ENCODE measurements around the gene EBF3. TPM values are rescaled to one million over a fixed set of nuclear protein-coding genes. Genes with fewer than 3 reads are reported as not detected.

The EBF3 gene
- total RNA-seq, 2 donors from 2014 or later, result 0.44 to 2.0 TPM

DNA sequence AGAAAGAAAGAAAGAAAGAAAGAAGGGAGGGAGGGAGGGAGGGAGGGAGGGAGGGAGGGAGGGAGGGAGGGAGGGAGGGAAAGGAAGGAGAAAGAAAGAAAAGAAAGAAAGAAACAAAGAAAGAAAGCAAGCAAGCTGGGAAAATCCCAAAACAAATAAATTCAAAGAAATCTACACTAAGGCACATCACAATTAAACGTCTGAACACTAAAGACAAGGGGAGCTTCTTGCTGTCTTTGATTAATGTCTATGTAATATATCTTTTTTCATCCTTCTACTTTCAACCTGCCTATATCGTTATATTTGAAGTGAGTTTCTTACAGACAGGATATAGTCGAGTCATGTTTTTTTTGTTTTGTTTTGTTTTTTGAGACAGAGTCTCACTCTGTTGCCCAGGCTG lies 28.3 kb upstream of the EBF3 start:
- H3K9me3 Mint-ChIP-seq, result peaks cover 30% of the 10 kb centered on the region
- H3K36me3 Mint-ChIP-seq (ENCODE audit: low read depth), result peaks cover 7% of the 10 kb centered on the region
- no peak overlapping the region for H3K4me3 ChIP-seq (ENCODE audit: low read length)
- DNase-seq, result no peak
- H3K27ac ChIP-seq (ENCODE audit: low read depth, low read length), result no peak overlapping the region
- peaks cover 13% of the 10 kb centered on the region for H3K27me3 Mint-ChIP-seq (ENCODE audit: insufficient read depth)
- H3K9me3 ChIP-seq (ENCODE audit: control insufficient read depth, low read length), result peaks cover 31% of the 10 kb centered on the region
- H3K4me1 ChIP-seq (ENCODE audit: control insufficient read depth, insufficient read depth, low read length), result no peaks in the 10 kb centered on the region
- 100% methylated on average over 2 of the region's 3 CpGs; no CpG with 5 or more reads in 1 of the 2 experiments for WGBS, 2 experiments (ENCODE audit: insufficient coverage in 1 of 2, insufficient read length in 1 of 2)
- no peak for TF ChIP-seq CTCF (conservative IDR thresholded peaks at IDR 0.05)
- no peaks in the 10 kb centered on the region for H3K36me3 ChIP-seq (ENCODE audit: control insufficient read depth, insufficient read depth, low read length)
- H3K4me3 Mint-ChIP-seq, result no peak overlapping the region
- H3K27me3 ChIP-seq (ENCODE audit: control insufficient read depth, insufficient read depth, low read length, poor library complexity, severe bottlenecking), result no peaks in the 10 kb centered on the region
- peaks cover 3% of the 10 kb centered on the region for H3K4me1 Mint-ChIP-seq
- no peak overlapping the region for H3K27ac Mint-ChIP-seq
- no peak overlapping the region for H3K9ac ChIP-seq (ENCODE audit: extremely low read depth, low read length, poor library complexity, severe bottlenecking)

DNA sequence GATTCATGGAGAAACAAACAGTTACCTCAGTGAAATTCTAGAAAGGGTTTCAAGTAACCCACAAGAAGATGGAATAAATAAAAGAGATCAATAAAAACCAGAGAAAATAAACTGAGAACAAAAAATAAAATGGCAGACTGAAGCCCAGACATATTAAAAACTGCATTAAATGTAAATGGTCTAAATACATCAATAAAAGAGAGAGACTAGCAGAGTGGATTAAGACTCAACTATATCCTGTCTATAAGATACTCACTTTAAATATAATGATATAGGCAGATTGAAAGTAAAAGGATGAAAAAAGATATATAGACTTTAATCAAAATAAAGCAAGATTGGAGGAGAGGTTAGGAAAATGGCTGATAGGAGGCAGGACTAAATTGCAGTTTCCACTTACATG lies 18.8 kb upstream of the EBF3 start:
- H3K27me3 Mint-ChIP-seq (ENCODE audit: insufficient read depth), result peaks cover 21% of the 10 kb centered on the region
- H3K9me3 ChIP-seq (ENCODE audit: control insufficient read depth, low read length), result peaks cover 66% of the 10 kb centered on the region
- no peak for DNase-seq
- no peak overlapping the region for H3K27ac Mint-ChIP-seq
- TF ChIP-seq CTCF (conservative IDR thresholded peaks at IDR 0.05), result no peak
- H3K27me3 ChIP-seq (ENCODE audit: control insufficient read depth, insufficient read depth, low read length, poor library complexity, severe bottlenecking), result peaks cover 5% of the 10 kb centered on the region
- no peaks in the 10 kb centered on the region for H3K36me3 Mint-ChIP-seq (ENCODE audit: low read depth)
- no peak overlapping the region for H3K9ac ChIP-seq (ENCODE audit: extremely low read depth, low read length, poor library complexity, severe bottlenecking)
- H3K4me3 Mint-ChIP-seq, result no peak overlapping the region
- peak overlapping the region; percentile 72 for H3K4me3 ChIP-seq (ENCODE audit: low read length)
- H3K4me1 ChIP-seq (ENCODE audit: control insufficient read depth, insufficient read depth, low read length), result no peaks in the 10 kb centered on the region
- peaks cover 61% of the 10 kb centered on the region for H3K9me3 Mint-ChIP-seq
- no peaks in the 10 kb centered on the region for H3K36me3 ChIP-seq (ENCODE audit: control insufficient read depth, insufficient read depth, low read length)
- no peak overlapping the region for H3K27ac ChIP-seq (ENCODE audit: low read depth, low read length)
- H3K4me1 Mint-ChIP-seq, result no peaks in the 10 kb centered on the region

- Mint-ChIP-seq H3K36me3 (ENCODE audit: low read depth) (no peaks in the 10 kb centered on the region), H3K27ac (no peak overlapping the region), H3K4me1 (peaks cover 12% of the 10 kb centered on the region), H3K9me3 (peaks cover 25% of the 10 kb centered on the region), H3K27me3 (ENCODE audit: insufficient read depth) (peaks cover 43% of the 10 kb centered on the region), H3K4me3 (no peak overlapping the region)
- no peak overlapping the region for H3K9ac ChIP-seq (ENCODE audit: extremely low read depth, low read length, poor library complexity, severe bottlenecking)
- H3K4me3 ChIP-seq (ENCODE audit: low read length), result no peak overlapping the region
- H3K4me1 ChIP-seq (ENCODE audit: control insufficient read depth, insufficient read depth, low read length), result no peaks in the 10 kb centered on the region
- H3K36me3 ChIP-seq (ENCODE audit: control insufficient read depth, insufficient read depth, low read length), result no peaks in the 10 kb centered on the region
- DNase-seq, result no peak
- no peak overlapping the region for H3K27ac ChIP-seq (ENCODE audit: low read depth, low read length)
- no peak for TF ChIP-seq CTCF (conservative IDR thresholded peaks at IDR 0.05)
- peaks cover 18% of the 10 kb centered on the region for H3K27me3 ChIP-seq (ENCODE audit: control insufficient read depth, insufficient read depth, low read length, poor library complexity, severe bottlenecking)
- H3K9me3 ChIP-seq (ENCODE audit: control insufficient read depth, low read length), result peaks cover 35% of the 10 kb centered on the region
- WGBS, 2 experiments (ENCODE audit: insufficient coverage in 1 of 2, insufficient read length in 1 of 2), result 83 to 94% methylated on average over 4 to 6 of the region's 6 CpGs
Measured at GRCh38 chr10:129978980-129979379, 14.9 kb upstream of the EBF3 start.
